ENCODE data around the gene TMEM232. TPM values are rescaled to one million over a fixed set of nuclear protein-coding genes. Genes with fewer than 3 reads are reported as not detected.
"Not testable (repeated sequence)": the region's sequence is repeated elsewhere in the genome, so short reads cannot be mapped to it uniquely, and the experiment has no call there.

The TMEM232 gene
- total RNA-seq, 1 donor from 2014 or later = 2.3 TPM

- DNase-seq (ENCODE audit: low spot score) = no peak
- TF ChIP-seq CTCF (IDR thresholded peaks at IDR 0.05) = no peak
- Mint-ChIP-seq H3K27me3 (ENCODE audit: low read depth) (peaks cover 5% of the 10 kb centered on the region), H3K27ac (ENCODE audit: unreplicated experiment) (no peak overlapping the region), H3K9me3 (ENCODE audit: low read depth) (no peaks in the 10 kb centered on the region), H3K4me1 (ENCODE audit: low read depth) (peaks cover 4% of the 10 kb centered on the region), H3K4me3 (ENCODE audit: unreplicated experiment) (no peak overlapping the region), H3K36me3 (ENCODE audit: low read depth) (no peaks in the 10 kb centered on the region)
Observed at GRCh38 chr5:110686270-110686669, 40.2 kb downstream of the TMEM232 start.

- Mint-ChIP-seq H3K9me3 (ENCODE audit: low read depth) (no peaks in the 10 kb centered on the region), H3K27ac (ENCODE audit: unreplicated experiment) (no peak overlapping the region), H3K4me3 (ENCODE audit: unreplicated experiment) (no peak overlapping the region), H3K27me3 (ENCODE audit: low read depth) (peaks cover 11% of the 10 kb centered on the region), H3K4me1 (ENCODE audit: low read depth) (peaks cover 4% of the 10 kb centered on the region), H3K36me3 (ENCODE audit: low read depth) (no peaks in the 10 kb centered on the region)
- no peak for TF ChIP-seq CTCF (IDR thresholded peaks at IDR 0.05)
- DNase-seq (ENCODE audit: low spot score) = no peak
Observed at GRCh38 chr5:110681953-110682352, 44.5 kb downstream of the TMEM232 start.

- no peak for TF ChIP-seq CTCF (IDR thresholded peaks at IDR 0.05)
- H3K27ac Mint-ChIP-seq (ENCODE audit: unreplicated experiment) = no peak overlapping the region
Observed at GRCh38 chr5:110681109-110681508, 45.4 kb downstream of the TMEM232 start.

GRCh38 chr5:110676554-110676953 is 49.9 kb downstream of the TMEM232 start:
- H3K27ac Mint-ChIP-seq (ENCODE audit: unreplicated experiment); H3K9me3 Mint-ChIP-seq (ENCODE audit: low read depth); H3K4me3 Mint-ChIP-seq (ENCODE audit: unreplicated experiment); H3K27me3 Mint-ChIP-seq (ENCODE audit: low read depth); H3K36me3 Mint-ChIP-seq (ENCODE audit: low read depth); DNase-seq (ENCODE audit: low spot score); H3K4me1 Mint-ChIP-seq (ENCODE audit: low read depth): not testable (repeated sequence)

More at GRCh38 chr5:110681109-110681508, 45.4 kb downstream of the TMEM232 start:
- no peak overlapping the region for H3K4me3 Mint-ChIP-seq (ENCODE audit: unreplicated experiment)
- H3K27me3 Mint-ChIP-seq (ENCODE audit: low read depth) = peaks cover 11% of the 10 kb centered on the region
- H3K4me1 Mint-ChIP-seq (ENCODE audit: low read depth) = peaks cover 4% of the 10 kb centered on the region
- DNase-seq (ENCODE audit: low spot score) = no peak
- H3K9me3 Mint-ChIP-seq (ENCODE audit: low read depth) = peaks cover under 1% of the 10 kb centered on the region
- H3K36me3 Mint-ChIP-seq (ENCODE audit: low read depth) = no peaks in the 10 kb centered on the region

GRCh38 chr5:110665184-110665726 is 61.2 kb downstream of the TMEM232 start:
- Mint-ChIP-seq H3K9me3 (ENCODE audit: low read depth) (no peaks in the 10 kb centered on the region), H3K4me1 (ENCODE audit: low read depth) (no peaks in the 10 kb centered on the region), H3K27ac (ENCODE audit: unreplicated experiment) (no peak overlapping the region), H3K36me3 (ENCODE audit: low read depth) (no peaks in the 10 kb centered on the region), H3K4me3 (ENCODE audit: unreplicated experiment) (no peak overlapping the region), H3K27me3 (ENCODE audit: low read depth) (peaks cover 2% of the 10 kb centered on the region)
- DNase-seq (ENCODE audit: low spot score) = no peak
- no peak for TF ChIP-seq CTCF (IDR thresholded peaks at IDR 0.05)

- no peak overlapping the region for H3K27ac Mint-ChIP-seq (ENCODE audit: unreplicated experiment)
- H3K4me1 Mint-ChIP-seq (ENCODE audit: low read depth) = no peaks in the 10 kb centered on the region
- no peaks in the 10 kb centered on the region for H3K36me3 Mint-ChIP-seq (ENCODE audit: low read depth)
- no peak for DNase-seq (ENCODE audit: low spot score)
- H3K4me3 Mint-ChIP-seq (ENCODE audit: unreplicated experiment) = no peak overlapping the region
- no peak for TF ChIP-seq CTCF (IDR thresholded peaks at IDR 0.05)
- H3K9me3 Mint-ChIP-seq (ENCODE audit: low read depth) = no peaks in the 10 kb centered on the region
- H3K27me3 Mint-ChIP-seq (ENCODE audit: low read depth) = peaks cover 2% of the 10 kb centered on the region
Observed at GRCh38 chr5:110663525-110663924, 62.9 kb downstream of the TMEM232 start.

Data from chondrocyte (in vitro differentiated cells).